ENCODE measurements around the gene SUSD2. TPM values are rescaled to one million over a fixed set of nuclear protein-coding genes. Genes with fewer than 3 reads are reported as not detected.

SUSD2 gene
- polyA plus RNA-seq, 2 of the 4 experiments (the other 2 are of a cell fraction): 12.7 to 51.9 TPM

DNA sequence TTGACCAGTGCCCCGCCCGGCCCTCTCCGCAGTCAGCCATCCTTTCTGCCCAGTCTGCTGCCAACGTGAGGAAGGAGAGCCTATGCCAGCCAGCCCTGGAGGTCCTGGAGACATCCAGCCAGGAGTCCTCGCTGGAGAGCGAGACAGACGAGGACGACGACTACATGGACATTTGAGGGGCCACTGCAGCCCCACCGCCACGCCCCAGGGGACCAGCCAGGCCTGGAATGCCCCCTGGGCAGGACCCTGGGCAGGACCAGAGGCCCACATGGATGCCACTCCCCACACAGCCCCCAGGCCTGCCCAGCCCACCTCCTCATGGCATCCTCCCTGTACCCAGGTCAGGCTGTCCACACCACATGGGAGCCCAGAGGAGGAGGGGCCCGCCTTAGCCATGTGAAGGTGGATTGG lies 3.3 kb upstream of the SUSD2 start:
- H3K4me1 ChIP-seq: peaks cover 21% of the 10 kb centered on the region
- H3K27ac ChIP-seq: peak overlapping the region in 1 of 2 experiments; percentile 74; a peak in 2 of 6 replicates
- no peaks in the 10 kb centered on the region for H3K9me3 ChIP-seq
- ChIA-PET CTCF (interaction anchor here (3.6 to 4.2 kb wide), 2 partner anchors 12 to 22 kb away, joined by 29 to 32 read pairs; no protein-coding TSS in a partner anchor), POLR2A (no interaction called here)
- no peak overlapping the region for H3K4me2 ChIP-seq
- H3K4me3 ChIP-seq: no peak overlapping the region
- no peak for FAIRE-seq
- TF ChIP-seq HDAC2 (IDR thresholded peaks at IDR 0.05): no peak
- TF ChIP-seq HOXB5 (CRISPR knock-in tag; IDR thresholded peaks at IDR 0.05): no peak
- no peak for TF ChIP-seq CBX8 (IDR thresholded peaks at IDR 0.05)
- no peak for TF ChIP-seq RARB (CRISPR knock-in tag; IDR thresholded peaks at IDR 0.05)
- TF ChIP-seq EHMT2 (IDR thresholded peaks at IDR 0.05; ENCODE audit: low read depth): no peak
- TF ChIP-seq SMC3 (IDR thresholded peaks at IDR 0.05): no peak
- TF ChIP-seq NPAS2 (CRISPR knock-in tag; IDR thresholded peaks at IDR 0.05; ENCODE audit: borderline replicate concordance): no peak
- no peak for TF ChIP-seq KDM5A (IDR thresholded peaks at IDR 0.05)
- no peak for TF ChIP-seq CHD4 (IDR thresholded peaks at IDR 0.05; ENCODE audit: borderline replicate concordance)
- TF ChIP-seq, protein P1, sequence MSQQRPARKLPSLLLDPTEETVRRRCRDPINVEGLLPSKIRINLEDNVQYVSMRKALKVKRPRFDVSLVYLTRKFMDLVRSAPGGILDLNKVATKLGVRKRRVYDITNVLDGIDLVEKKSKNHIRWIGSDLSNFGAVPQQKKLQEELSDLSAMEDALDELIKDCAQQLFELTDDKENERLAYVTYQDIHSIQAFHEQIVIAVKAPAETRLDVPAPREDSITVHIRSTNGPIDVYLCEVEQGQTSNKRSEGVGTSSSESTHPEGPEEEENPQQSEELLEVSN (IDR thresholded peaks at IDR 0.05; ENCODE audit: borderline replicate concordance, low read depth): no peak
- TF ChIP-seq MYC (IDR thresholded peaks at IDR 0.05; ENCODE audit: borderline replicate concordance, low read length): no peak
- no peak for TF ChIP-seq HES2 (IDR thresholded peaks at IDR 0.05)
- TF ChIP-seq CHD2 (IDR thresholded peaks at IDR 0.05; ENCODE audit: low read length, partially characterized antibody): no peak
- no peak for TF ChIP-seq BHLHE40 (IDR thresholded peaks at IDR 0.05; ENCODE audit: low read depth, low read length)
- TF ChIP-seq ZFP36 (IDR thresholded peaks at IDR 0.05; ENCODE audit: borderline replicate concordance, partially characterized antibody): no peak
- 100% methylated on average over 1 of the region's 12 CpGs for WGBS (ENCODE audit: missing lambda C conversion rate)
- no peak for ATAC-seq
- no peak for DNase-seq (ENCODE audit: low read depth in 1 of 2, low spot score in 1 of 2)

GRCh38 chr22:24178502-24179440 lies 2.5 kb upstream of the SUSD2 start:
- FAIRE-seq (no peak), DNase-seq (ENCODE audit: low read depth in 1 of 2, low spot score in 1 of 2) (no peak), ATAC-seq (peak in 1 of 2 experiments; percentile 15; a peak in 1 of 6 replicates)
- Histone ChIP-seq H3K9me3 (no peaks in the 10 kb centered on the region), H3K4me2 (no peak overlapping the region), H3K4me3 (no peak overlapping the region), H3K4me1 (peaks cover 21% of the 10 kb centered on the region), H3K27ac (peak overlapping the region in 1 of 2 experiments; percentile 96; a peak in 3 of 6 replicates)
- ChIA-PET POLR2A (interaction anchor here (0.6 kb wide), 1 partner anchor 45 kb away, joined by 5 read pairs; no protein-coding TSS in a partner anchor), CTCF (interaction anchor here (0.9 to 4.2 kb wide), 4 partner anchors 9 to 22 kb away, joined by 3 to 32 read pairs (median 16); no protein-coding TSS in a partner anchor)
- 84% methylated on average over 20 of the region's 21 CpGs for WGBS (ENCODE audit: missing lambda C conversion rate)
- no peak for TF ChIP-seq ZFP36 (IDR thresholded peaks at IDR 0.05; ENCODE audit: borderline replicate concordance, partially characterized antibody)
- peak in 1 of 2 experiments; percentile 32; a peak in 1 of 5 replicates for TF ChIP-seq RAD21 (conservative IDR thresholded peaks at IDR 0.05 in 1 of 2, IDR thresholded peaks at IDR 0.05 in 1 of 2)
- TF ChIP-seq, protein P2, sequence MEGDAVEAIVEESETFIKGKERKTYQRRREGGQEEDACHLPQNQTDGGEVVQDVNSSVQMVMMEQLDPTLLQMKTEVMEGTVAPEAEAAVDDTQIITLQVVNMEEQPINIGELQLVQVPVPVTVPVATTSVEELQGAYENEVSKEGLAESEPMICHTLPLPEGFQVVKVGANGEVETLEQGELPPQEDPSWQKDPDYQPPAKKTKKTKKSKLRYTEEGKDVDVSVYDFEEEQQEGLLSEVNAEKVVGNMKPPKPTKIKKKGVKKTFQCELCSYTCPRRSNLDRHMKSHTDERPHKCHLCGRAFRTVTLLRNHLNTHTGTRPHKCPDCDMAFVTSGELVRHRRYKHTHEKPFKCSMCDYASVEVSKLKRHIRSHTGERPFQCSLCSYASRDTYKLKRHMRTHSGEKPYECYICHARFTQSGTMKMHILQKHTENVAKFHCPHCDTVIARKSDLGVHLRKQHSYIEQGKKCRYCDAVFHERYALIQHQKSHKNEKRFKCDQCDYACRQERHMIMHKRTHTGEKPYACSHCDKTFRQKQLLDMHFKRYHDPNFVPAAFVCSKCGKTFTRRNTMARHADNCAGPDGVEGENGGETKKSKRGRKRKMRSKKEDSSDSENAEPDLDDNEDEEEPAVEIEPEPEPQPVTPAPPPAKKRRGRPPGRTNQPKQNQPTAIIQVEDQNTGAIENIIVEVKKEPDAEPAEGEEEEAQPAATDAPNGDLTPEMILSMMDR (IDR thresholded peaks at IDR 0.05): peak; percentile 31
- TF ChIP-seq POLR2AphosphoS2 (conservative IDR thresholded peaks at IDR 0.05; ENCODE audit: low read length): no peak
- no peak for TF ChIP-seq POLR2A (IDR thresholded peaks at IDR 0.05; ENCODE audit: low read length)

Measured in A549 (cell line).